Mesangial cell (primary cell): ENCODE data around the gene TBC1D17. TPM values are rescaled to one million over a fixed set of nuclear protein-coding genes. Genes with fewer than 3 reads are reported as not detected.

Source experiments
- total RNA-seq: library from RNA; depleted of rRNA; stranded (reverse); fragments of >200 nt; gene quantifications from 2 replicates; pipeline ENCODE4 v1.2.3, GENCODE V29; 2015

TBC1D17 gene
- total RNA-seq = 24.3 and 39.8 TPM in 2 replicates

GRCh38 chr19:49877020-49877878 is at the start of gene TBC1D17, which contains the start of gene AKT1S1:
TBC1D17 (plus strand) TSS chr19:49877702; CDS start chr19:49877724, 22 bp downstream.
AKT1S1 (minus strand) TSS chr19:49877355; CDS start chr19:49873295, 4,060 bp downstream.

GRCh38 chr19:49850487-49851342 is 26.8 kb upstream of the TBC1D17 start, which contains the start of gene PTOV1:
PTOV1 (plus strand) TSS chr19:49851159.

GRCh38 chr19:49866933-49867782 is 10.3 kb upstream of the TBC1D17 start, which contains the start of gene PNKP:
PNKP (minus strand) TSS chr19:49867576; CDS start chr19:49867204, 372 bp downstream.

GRCh38 chr19:49896863-49897621 is 19.5 kb downstream of the TBC1D17 start, which contains the start of gene IL4I1:
IL4I1 (minus strand) TSS chr19:49896887; CDS start chr19:49896160, 727 bp downstream.

GRCh38 chr19:49929121-49929610 is 51.7 kb downstream of the TBC1D17 start, which contains the start of the genes ATF5 and NUP62:
ATF5 (plus strand) TSS chr19:49929205; CDS start chr19:49930851, 1,646 bp downstream.
NUP62 (minus strand) TSS chr19:49929504; CDS start chr19:49909807, 19,697 bp downstream.

Other genes starting within 250 kb of the TBC1D17 start
- 71.7 and 112 TPM in 2 replicates for gene RRAS, start 237.6 kb upstream of the TBC1D17 start, total RNA-seq
- gene SCAF1, start 235.5 kb upstream of the TBC1D17 start, total RNA-seq = 39.8 and 41.7 TPM in 2 replicates
- gene IRF3, start 211.8 kb upstream of the TBC1D17 start, total RNA-seq = 86.6 and 127 TPM in 2 replicates
- 20.0 and 67.8 TPM in 2 replicates for gene BCL2L12, start 211.8 kb upstream of the TBC1D17 start, total RNA-seq
- gene PRMT1, start 200.4 kb upstream of the TBC1D17 start, total RNA-seq = 222 and 459 TPM in 2 replicates
- 0.38 and 0.49 TPM in 2 replicates for gene ADM5, start 188.1 kb upstream of the TBC1D17 start, total RNA-seq
- gene CPT1C, start 186.6 kb upstream of the TBC1D17 start, total RNA-seq = 4.4 and 30.8 TPM in 2 replicates
- not detected in 2 replicates for gene TSKS, start 114.4 kb upstream of the TBC1D17 start, total RNA-seq
- gene AP2A1, start 110.7 kb upstream of the TBC1D17 start, total RNA-seq = 149 and 166 TPM in 2 replicates
- gene FUZ, start 64.4 kb upstream of the TBC1D17 start, total RNA-seq = 22.3 and 33.6 TPM in 2 replicates
- 36.0 and 48.4 TPM in 2 replicates for gene MED25, start 59.4 kb upstream of the TBC1D17 start, total RNA-seq
- gene PTOV1, start 26.5 kb upstream of the TBC1D17 start, total RNA-seq = 106 and 159 TPM in 2 replicates
- 47.2 and 60.3 TPM in 2 replicates for gene PNKP, start 10.1 kb upstream of the TBC1D17 start, total RNA-seq
- gene AKT1S1, start 347 bp upstream of the TBC1D17 start, total RNA-seq = 36.3 and 38.9 TPM in 2 replicates
- gene IL4I1, start 19.2 kb downstream of the TBC1D17 start, total RNA-seq = 2.3 and 4.4 TPM in 2 replicates
- 9.9 and 11.8 TPM in 2 replicates for gene ATF5, start 51.5 kb downstream of the TBC1D17 start, total RNA-seq
- 43.6 and 92.2 TPM in 2 replicates for gene NUP62, start 51.8 kb downstream of the TBC1D17 start, total RNA-seq
- gene SIGLEC11, start 83.5 kb downstream of the TBC1D17 start, total RNA-seq = not detected in 2 replicates
- 29.7 and 30.7 TPM in 2 replicates for gene VRK3, start 147.7 kb downstream of the TBC1D17 start, total RNA-seq
- gene ZNF473, start 148.3 kb downstream of the TBC1D17 start, total RNA-seq = 3.9 and 5.7 TPM in 2 replicates